Stimulated activated CD4-positive, alpha-beta T cell treated with anti-CD3 and anti-CD28 coated beads, Interleukin-4, amount 100 ng/mL, for 48 hours (primary cell): ENCODE results near the gene NDUFB7.
"Not testable (repeated sequence)": the region's sequence is repeated elsewhere in the genome, so short reads cannot be mapped to it uniquely, and the experiment has no call there.

Experiments
- DNase-seq, 2 donors: peaks; one replicate each; pipeline ENCODE4 v3.0.0-alpha.2; 2020; ENCODE audit warnings: low read depth in 2 of 2

NDUFB7 gene

DNA sequence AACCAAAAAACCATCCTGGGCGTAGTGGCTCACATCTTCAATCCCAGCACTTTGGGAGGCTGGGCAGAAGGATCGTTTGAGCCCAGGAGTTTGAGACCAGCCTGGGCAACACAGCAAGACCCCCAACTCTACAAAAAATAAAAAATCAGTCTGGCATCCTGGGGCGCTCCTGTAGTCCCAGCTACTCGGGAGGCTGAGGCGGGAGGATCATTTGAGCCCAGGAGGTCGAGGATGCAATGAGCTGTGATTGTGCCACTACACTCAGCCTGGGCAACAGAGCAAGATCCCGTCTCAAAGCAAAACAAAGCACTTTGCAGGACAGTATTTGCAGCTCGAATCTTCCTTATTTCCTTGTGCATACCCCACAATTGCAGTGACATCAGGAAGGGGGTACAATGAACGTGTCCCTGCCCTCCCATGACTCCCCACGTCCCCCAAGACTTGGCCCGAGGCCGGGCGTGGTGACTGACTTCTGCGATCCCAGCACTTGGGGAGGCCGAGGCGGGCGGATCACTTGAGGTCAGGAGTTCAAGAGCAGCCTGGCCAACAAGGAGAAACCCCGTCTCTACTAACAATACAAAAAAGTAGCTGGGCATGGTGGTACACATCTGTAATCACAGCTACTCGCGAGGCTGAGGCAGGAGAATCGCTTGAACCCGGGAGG, 870 bp downstream of the NDUFB7 start:
- DNase-seq: no peak

DNA sequence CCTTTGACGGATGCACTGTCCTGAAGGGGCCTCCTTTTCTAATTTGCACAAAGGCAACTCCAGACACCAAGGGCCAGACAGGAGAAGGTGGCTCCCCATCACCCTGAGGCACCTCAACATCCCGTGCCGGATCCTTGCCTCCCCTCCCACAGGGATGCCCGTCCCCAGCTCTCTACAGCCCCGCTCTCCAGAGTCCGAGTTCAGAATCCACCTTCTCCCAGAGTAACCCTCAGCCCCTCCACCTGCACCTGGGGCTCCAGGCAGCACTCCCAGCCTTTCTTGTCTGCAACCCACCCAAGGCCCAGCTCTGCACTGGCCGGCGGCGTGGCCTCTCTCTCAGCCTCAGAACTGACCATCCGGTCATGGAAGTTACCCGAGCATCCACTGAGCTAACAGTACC, 4.8 kb downstream of the NDUFB7 start:
- DNase-seq: no peak

DNA sequence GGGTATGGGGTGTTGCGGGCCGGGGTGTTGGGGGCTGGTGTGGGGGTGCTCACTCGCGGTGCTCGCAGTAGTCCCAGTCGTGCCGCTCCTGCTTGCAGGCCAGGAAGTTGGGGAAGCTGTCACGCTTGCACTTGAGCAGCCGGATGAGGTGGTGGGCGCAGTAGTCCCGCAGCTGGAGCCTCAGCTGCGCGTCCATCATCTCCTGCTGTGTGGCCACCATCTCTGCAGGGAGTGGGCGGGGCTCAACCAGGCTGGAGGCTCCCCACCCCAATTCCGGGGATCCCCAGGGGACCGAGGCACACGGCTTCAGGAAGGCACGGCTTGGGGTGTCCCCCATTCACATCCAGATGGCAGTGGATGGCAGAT, 5.2 kb downstream of the NDUFB7 start:
- no peak for DNase-seq

DNA sequence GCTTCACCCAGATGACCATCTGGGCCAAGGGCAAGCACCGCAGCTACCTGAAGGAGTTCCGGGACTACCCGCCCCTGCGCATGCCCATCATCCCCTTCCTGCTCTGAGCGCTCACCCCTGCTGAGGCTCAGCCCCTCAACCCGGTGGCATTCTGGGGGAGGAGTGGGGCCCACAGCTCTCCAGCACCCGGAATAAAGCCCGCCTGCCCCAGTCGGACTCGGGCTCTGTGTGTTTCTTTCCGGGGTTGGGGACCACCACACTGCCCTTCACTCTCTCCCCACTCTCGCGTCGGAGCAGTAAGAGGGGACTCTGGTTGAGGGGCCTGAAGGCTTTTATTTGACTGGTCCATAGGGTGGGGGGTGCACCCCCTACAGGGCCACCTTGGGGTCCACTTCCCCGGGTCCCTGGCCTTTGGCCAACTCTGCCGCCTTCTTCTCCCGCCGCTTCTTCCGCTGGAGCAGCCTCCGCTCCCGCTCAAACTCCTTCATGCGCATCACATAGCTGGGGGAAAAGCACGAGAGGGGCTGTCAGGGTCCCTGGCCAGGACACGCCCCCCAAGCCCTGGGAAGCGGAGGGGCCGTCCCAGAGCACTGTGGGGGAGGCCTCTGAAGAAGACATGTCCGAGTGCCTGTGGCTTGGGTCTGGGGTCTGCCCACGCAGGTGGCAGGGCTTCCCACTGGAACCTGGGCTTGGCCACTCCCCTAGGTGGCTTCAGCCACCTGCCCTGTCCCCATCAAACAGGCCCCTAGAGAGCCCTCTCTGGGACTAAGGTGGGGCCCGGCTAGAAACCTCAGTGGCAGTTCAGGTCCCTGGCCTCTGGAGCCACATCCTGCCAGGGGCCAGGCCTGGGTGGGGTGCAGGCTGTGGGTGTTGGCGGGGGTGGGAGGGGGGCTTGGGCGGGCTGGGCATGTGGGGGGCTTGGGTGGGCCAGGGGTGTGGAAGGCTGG, 5.8 kb downstream of the NDUFB7 start:
- DNase-seq: no peak

DNA sequence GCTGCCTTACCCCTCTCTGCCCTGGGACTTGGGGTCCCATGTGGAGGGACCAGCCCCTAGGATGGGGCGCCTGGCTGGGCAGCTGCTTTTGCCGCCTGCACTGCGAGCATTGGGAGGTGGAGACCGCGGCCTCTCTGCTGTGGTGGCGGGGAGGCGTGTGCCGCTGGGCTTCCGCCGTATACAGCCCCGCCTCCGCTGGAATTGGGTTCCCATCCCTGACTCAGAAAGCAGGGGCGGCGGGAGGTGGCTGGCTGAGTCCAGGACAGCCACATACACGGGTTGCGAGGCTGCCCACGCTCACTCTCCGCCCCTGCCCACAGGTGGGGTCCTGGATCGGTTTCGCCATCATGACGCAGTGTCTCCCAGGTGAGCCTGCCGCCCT, 6.6 kb downstream of the NDUFB7 start:
- DNase-seq: no peak

DNA sequence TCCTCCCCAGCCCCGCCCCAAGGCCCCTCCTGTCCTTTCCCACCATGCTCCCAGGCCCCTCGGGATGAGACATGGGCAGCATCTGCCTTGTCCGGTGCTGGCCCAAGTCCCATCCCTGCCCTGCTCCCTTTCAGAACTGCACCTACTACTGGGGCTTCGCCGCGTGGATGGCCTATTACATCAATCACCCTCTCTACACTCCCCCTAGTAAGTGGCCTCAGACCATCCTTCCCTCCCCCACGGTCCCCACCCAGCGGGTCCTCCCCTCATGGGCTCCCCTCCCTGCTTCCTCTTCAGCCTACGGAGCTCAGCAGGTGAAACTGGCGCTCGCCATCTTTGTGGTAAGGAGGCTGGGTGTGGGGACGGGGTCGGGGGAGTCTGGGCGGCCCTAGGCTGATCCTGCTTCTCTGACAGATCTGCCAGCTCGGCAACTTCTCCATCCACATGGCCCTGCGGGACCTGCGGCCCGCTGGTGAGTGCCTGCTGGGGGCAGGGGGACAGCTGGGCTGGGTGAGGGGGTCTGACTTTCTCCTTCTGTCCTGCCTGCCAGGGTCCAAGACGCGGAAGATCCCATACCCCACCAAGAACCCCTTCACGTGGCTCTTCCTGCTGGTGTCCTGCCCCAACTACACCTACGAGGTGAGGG, 7.1 kb downstream of the NDUFB7 start:
- not testable (repeated sequence) for DNase-seq

DNA sequence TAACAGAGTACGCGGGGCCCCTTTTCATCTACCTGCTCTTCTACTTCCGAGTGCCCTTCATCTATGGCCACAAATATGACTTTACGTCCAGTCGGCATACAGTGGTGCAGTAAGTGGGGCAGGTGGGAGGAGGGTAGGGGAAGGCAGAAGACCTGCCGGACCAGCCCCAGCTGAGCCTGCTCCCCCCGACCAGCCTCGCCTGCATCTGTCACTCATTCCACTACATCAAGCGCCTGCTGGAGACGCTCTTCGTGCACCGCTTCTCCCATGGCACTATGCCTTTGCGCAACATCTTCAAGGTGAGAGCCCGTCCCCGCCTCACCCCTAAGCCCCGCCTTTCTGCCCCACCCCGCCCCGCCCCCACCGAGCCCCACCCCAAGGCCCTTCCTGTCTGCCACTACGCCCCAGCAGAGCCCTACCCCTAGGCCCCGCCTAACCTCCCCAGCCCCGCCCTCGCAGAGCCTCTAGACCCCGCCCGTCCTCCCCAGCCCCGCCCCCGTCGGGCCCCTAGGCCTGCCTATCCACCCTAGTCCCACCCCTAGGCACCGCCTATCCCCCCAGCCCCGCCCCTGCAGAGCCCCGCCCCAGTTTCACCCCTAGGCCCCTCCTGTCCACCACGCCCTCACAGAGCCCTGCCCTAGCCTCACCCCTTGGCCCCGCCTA, 7.7 kb downstream of the NDUFB7 start:
- peak; percentile 54 to 82 for DNase-seq

DNA sequence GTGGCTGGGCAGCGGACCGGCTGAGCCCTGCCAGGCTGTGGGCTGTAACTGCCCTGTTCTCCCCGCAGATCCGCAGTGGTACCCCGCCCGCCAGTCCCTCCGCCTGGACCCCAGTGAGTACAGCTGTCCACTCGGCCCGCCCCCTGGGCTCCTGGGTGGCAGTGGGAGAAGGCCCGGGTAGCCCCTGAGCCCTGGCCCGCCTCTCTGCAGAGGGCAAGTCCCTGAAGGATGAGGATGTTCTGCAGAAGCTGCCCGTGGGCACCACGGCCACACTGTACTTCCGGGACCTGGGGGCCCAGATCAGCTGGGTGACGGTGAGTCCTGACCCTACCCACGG, 8.3 kb downstream of the NDUFB7 start:
- no peak for DNase-seq

DNA sequence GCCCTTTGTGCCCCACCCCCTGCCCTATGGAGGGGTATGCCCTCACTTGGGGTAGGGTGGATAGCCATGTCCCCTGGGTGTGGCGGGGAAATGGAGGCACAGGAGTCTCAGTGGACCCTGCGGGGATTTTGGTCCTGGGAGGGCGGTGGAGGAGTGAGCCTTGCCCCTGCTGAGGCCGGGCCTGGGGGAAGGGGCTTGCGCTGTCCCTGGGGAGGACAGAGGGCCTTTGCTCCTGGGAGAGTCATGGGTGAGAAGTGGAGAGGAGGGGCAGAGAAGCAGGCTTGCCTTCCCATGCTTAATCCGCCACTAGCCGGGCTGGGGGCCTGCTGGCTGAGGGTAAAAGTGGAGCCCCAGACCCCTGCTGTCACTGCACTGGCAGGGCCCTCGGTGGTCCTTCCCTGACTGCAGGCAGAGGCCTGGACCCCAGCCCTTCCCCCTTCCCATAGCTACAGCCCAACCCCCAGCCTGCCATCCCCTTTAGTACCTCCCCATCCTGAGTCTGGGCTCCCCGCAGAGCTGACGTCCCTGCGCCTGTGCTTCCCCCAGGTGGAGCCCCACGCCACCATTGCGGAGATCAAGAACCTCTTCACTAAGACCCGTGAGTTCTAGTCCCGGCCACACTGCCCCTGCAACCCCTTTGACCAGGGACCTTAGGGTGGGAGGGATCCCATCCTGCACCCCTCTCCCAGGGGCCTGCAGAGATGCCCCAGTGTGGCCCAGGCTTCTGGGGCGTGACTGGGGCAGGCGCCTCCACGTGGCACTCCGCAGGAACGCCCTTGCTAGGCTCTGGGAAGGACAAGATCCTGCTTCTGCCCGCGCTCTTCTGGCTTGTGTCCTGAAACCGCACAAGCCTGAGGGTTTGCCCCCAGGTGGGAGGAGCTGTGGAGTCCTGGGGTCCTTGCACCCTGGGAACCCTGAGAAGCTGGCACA, 8.9 kb downstream of the NDUFB7 start:
- DNase-seq: no peak

DNA sequence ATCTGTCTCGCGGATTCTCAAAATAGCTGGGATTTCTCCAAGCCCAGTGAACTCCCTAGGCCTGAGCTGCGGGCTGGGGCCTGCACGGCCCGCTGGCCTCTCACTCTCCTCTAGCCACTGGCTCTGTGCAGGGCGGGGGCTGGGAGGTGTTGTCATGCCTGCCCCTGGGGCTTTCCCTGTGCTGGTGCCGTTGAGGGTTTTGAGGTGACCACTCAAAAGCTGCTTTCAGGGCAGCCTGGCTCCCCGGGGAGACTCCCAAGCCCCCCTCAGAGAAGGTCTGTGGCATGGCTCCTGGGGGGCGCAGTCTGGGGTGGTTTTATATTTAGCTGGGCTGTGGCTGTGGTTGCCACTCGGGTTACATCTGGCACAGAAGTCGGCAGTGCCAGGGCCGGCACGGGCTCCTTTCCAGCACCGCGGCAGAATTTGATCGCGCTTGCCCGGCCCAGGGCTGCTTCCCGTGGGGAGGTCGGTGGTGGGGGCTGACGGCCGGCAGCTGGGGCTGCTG, 10.0 kb downstream of the NDUFB7 start:
- no peak for DNase-seq

DNA sequence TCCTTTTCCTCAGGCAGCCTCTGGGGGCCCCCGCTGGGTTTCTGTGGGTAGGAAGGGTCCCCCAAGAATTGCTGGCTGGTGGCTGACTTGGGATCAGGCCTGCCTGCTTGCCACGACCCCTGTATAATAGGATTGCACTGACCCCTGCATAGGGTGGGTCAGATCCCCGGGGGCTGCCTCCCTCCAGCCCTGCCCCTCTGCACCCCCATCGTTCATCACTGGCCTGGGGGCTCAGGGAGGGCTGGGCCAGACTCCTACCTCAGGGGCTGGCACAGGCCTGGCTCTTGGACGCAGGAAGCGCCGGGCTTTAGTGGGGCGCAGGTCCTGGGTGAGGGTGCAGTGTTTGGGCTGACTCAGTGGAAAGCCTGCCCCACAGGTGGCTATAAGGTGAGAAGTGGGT, 10.6 kb downstream of the NDUFB7 start:
- no peak for DNase-seq

DNA sequence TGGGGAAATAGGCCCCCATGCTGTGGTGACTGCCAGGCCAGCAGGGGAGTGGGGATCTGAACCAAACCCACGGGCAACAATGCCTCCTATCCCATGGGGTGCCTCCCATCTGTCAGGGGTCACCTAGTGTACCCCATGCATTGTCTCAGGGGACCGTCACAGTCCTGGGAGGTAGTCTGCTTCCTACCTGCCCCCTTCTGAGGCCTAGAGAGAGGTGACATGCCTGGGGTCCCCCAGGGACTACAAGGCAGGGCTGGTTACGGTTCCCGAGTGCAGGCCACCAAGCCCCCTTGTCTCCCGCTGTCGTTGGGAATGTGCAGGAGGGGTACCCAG, 11.1 kb downstream of the NDUFB7 start:
- DNase-seq: no peak

DNA sequence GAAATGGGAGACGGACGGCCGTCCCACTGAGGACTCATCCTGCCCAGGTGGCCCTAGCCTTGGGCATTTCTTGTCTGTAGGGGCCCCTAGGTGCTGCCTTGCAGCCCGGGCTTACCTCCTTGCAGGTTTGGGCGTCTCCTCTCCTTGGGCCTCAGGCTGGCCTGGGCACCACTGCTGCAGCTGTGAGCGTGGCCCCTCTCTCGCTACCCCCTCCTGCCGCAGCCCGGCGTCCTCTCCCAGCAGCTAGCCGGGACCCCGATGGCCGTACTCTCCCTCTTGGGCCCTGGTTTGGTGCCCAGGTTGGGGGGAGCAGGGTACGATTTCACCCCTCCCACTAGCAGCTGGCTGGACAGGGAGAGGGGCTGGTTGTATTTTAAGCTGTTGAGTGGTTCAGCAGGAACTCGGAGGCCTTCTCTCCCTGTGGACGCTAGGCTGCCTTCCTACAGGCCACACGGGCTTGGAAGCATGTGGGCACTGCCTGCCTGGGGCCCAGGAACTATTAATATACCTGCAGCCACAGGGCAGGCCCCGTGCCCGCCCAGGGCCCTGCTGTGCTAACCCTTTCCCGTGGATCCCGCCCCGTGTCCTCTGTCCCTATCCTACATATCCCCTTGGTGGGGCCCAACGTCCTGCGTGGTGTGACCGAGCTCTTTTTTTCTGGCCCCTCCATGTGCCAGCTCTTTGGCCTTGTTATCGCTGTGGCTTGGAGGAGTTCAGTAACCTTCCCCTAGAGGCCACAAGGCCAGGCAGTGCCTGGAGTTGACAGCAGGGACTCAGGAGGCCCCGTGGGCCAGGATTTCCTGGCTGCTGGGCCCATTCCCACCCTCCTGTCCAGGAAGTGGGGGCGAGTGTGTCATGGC, 11.7 kb downstream of the NDUFB7 start:
- DNase-seq: no peak

DNA sequence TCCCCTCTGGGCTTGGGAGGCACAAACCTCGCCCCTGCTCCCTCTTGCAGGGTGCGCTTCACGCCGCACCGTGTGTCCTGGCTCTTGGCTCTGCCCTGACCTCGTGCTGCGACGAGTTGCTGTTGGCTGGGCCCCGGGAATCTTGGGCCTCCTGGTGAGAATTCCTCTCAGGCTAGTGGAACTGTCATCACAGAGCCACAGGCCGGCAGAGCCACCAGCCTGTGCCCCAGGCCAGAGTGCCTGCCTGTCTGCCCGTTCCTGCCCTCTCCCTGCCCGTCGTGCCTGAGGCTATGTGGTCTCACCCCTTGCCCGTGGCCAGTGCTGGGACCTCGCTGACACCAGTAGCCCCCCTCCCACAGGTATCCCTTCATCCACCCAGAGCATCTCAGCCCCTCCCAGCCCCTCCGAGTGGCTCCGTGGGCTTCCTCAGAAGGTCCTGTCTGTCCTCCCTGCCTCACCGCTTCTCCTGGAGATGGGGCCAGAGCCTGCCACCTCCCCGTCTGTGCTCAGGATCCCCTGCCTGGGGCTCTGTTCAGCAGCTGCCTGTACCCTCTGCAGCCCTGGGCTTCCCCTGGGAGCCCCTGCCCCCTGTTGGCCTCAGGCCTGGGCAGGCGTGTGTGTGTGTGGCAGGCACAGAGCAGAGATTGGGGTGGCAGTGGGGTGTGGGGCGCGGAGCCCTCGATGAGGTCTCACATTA, 13.3 kb downstream of the NDUFB7 start:
- no peak for DNase-seq

DNA sequence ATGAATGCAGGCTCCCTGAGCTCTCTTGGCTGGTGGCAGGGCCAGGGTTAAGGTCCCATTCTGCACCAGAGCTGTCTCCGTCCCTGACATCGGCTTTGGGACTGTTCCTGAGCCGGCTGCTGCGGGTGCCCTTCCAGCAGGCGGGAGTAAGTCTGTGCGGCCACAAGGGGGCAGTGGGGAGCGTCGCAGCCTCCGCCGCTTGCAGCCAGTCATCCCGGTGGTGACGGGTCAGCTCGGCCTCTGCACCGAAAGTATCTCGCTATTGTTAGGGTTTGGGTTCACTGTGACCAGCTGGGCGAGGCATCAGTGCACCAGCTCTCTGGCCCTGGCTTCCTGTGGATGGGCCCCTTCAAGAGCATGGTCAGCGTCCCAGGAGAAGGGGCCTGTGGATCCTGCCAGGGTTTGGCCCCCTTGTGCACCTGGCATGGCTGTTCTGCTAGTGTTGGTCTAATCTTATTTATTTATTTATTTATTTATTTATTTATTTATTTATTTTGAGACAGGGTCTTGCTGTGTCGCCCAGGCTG, 15.1 kb downstream of the NDUFB7 start:
- peak; percentile 70 to 76 for DNase-seq

DNA sequence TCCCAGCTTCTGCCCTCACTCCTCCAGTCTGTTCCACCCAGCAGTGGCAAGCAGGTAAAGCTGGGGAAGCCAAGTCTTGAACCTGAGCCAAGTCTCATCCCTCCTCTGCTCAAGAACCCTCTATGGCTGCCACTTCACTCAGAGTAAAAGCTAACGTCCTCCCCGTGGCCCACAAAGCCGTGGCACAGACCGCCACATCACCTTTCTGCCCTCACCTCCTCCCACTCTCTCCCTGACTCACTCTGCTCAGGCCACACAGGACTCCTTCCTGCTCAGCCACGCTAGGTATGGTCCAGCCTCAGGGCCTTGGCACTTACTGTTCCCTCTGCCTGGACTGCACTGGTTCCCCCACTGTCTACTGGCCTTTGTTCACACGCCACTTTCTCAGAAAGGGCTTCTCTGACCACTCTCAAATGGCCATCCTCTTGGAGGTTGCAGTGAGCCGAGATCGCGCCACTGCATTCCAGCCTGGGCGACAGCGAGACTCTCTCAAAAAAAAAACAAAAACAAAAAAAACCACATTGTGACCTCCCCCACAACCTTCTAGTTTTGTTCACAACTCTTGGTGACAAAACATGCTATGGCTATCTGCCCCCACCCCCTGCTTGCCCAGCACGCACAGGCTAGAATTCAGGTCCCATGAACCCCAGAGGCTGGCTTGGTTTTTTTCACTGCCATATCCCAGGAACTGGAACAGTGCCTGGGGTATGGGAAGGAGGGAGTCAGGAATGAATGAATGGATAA, 15.8 kb downstream of the NDUFB7 start:
- DNase-seq: no peak

DNA sequence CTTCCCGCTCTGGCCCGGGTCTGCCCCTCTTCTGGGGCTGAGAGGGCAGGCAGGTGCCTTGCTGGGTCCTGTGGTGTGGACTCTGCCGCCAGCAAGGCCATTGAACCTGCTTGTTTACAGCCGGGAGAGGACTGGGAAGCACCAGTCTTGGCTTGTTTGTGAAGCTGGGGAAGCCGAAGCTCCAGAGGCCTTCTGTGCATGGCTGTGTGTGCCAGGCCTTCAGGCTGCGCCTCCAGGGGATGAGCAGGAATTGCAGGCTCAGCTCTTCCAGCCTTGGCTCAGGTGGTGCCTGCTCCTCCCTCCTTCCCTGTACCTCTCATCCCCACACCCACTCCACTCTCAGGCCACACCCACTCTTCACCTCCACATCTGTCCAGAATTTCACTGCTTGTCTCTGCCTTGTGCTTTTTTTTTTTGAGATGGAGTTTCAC, 17.5 kb downstream of the NDUFB7 start:
- DNase-seq: no peak

DNA sequence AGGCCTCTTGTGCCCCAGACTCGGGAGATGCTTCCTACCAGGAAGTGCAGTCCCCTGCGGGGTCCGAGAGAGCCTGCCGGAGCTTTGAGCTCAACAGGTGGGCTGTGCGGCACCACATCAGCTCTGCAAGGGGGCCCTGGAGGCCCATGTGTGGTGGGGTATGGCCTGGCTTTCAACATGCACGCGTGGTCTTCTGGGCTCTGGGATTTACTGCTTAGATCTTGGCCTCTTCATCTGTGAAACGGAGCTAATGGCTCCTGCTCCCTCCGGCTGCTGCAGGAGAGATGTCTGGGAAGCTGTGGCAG, 18.0 kb downstream of the NDUFB7 start:
- no peak for DNase-seq
